Renal pelvis (tissue), 4 donors: ENCODE data around the gene AP1S3. TPM values are rescaled to one million over a fixed set of nuclear protein-coding genes. Genes with fewer than 3 reads are reported as not detected.
A peak's percentile ranks its signal among the peaks of the same experiment; 100 is the strongest.
"Not testable (repeated sequence)": the region's sequence is repeated elsewhere in the genome, so short reads cannot be mapped to it uniquely, and the experiment has no call there.

Experiments used
- DNase-seq: peaks from one replicate; pipeline ENCODE4 v3.0.0-alpha.2; 2013
- polyA plus RNA-seq, 3 donors: library from polyadenylated mRNA; unstranded; fragments of 120-200 nt; gene quantifications; one replicate each; pipeline ENCODE4 v1.2.1, GENCODE V29; 2013; ENCODE audit not compliant: insufficient read length in 3 of 3

Gene AP1S3
- polyA plus RNA-seq, 3 donors = 10.0 to 16.1 (median 11.1) TPM

GRCh38 chr2:223761746-223762145, 75.6 kb downstream of the AP1S3 start:
- DNase-seq = not testable (repeated sequence)

- no peak for DNase-seq
These were observed 76.4 kb downstream of the AP1S3 start for GRCh38 chr2:223760838-223761502.

- no peak for DNase-seq
These were observed 77.6 kb downstream of the AP1S3 start for GRCh38 chr2:223759569-223760430.

GRCh38 chr2:223758131-223758840, 79.1 kb downstream of the AP1S3 start:
- peak; percentile 11 for DNase-seq

- no peak for DNase-seq
These were observed 83.4 kb downstream of the AP1S3 start for GRCh38 chr2:223753940-223754339.

- DNase-seq = no peak
These were observed 86.4 kb downstream of the AP1S3 start for GRCh38 chr2:223751012-223751411.

- no peak for DNase-seq
These were observed 89.9 kb downstream of the AP1S3 start for GRCh38 chr2:223747392-223748042.

GRCh38 chr2:223746611-223747010, 90.8 kb downstream of the AP1S3 start:
- DNase-seq = no peak

GRCh38 chr2:223744580-223744979, 92.8 kb downstream of the AP1S3 start:
- DNase-seq = no peak

GRCh38 chr2:223740679-223741078, 96.7 kb downstream of the AP1S3 start:
- DNase-seq = no peak

- DNase-seq = no peak
These were observed 100.2 kb downstream of the AP1S3 start for GRCh38 chr2:223737207-223737606.

GRCh38 chr2:223736488-223736887, 100.9 kb downstream of the AP1S3 start:
- no peak for DNase-seq

- no peak for DNase-seq
These were observed 101.6 kb downstream of the AP1S3 start for GRCh38 chr2:223735659-223736244.

- no peak for DNase-seq
These were observed 102.2 kb downstream of the AP1S3 start for GRCh38 chr2:223735035-223735640.

- no peak for DNase-seq
These were observed 103.0 kb downstream of the AP1S3 start for GRCh38 chr2:223734346-223734745.

- no peak for DNase-seq
These were observed 105.0 kb downstream of the AP1S3 start for GRCh38 chr2:223732346-223732745.

GRCh38 chr2:223731503-223731902, 105.9 kb downstream of the AP1S3 start:
- no peak for DNase-seq

- DNase-seq = no peak
These were observed 107.6 kb downstream of the AP1S3 start for GRCh38 chr2:223729781-223730180.

- peak; percentile 35 for DNase-seq
These were observed 109.8 kb downstream of the AP1S3 start for GRCh38 chr2:223727562-223727961.

GRCh38 chr2:223725986-223726970, 111.1 kb downstream of the AP1S3 start:
- no peak for DNase-seq
